MCF 10A (cell line): ENCODE results near the gene AIMP2. TPM values are rescaled to one million over a fixed set of nuclear protein-coding genes. Genes with fewer than 3 reads are reported as not detected.
A peak's percentile ranks its signal among the peaks of the same experiment; 100 is the strongest.

Experiments
- BruUV-seq: library from RNA; stranded (reverse); fragments of 400-500 nt; replicated peaks from 2 replicates; lab custom pipeline; 2021; lab: Mats Ljungman, UMichigan
- CTCF ChIA-PET: fragments of 300-600 bp; sonication (Branson Sonifier 250); formaldehyde crosslinking; extraction: SDS; loops from one replicate; lab custom pipeline; 2021; ENCODE audit warnings: antibody characterized with exemption, inconsistent platforms; lab: Yijun Ruan, JAX
- POLR2A ChIA-PET: fragments of 300-600, 350-650 bp; sonication (Branson Sonifier 250); formaldehyde crosslinking; extraction: SDS; loops from one replicate; lab custom pipeline; 2020; ENCODE audit warnings: antibody characterized with exemption, inconsistent platforms; lab: Yijun Ruan, JAX
- DNase-seq: peaks from one replicate; pipeline ENCODE4 v3.0.0-alpha.2; 2018; ENCODE audit not compliant: unreplicated experiment
- H3K27ac Mint-ChIP-seq: one replicate; pipeline ENCODE4 v1.8.0; 2022; ENCODE audit warnings: mild to moderate bottlenecking, low read depth, mixed read lengths; ENCODE audit not compliant: unreplicated experiment
- H3K27me3 Mint-ChIP-seq: one replicate; pipeline ENCODE4 v1.8.0; 2022; ENCODE audit warnings: mixed read lengths; ENCODE audit not compliant: insufficient read depth, unreplicated experiment
- H3K36me3 Mint-ChIP-seq: one replicate; pipeline ENCODE4 v1.8.0; 2022; ENCODE audit warnings: mild to moderate bottlenecking, moderate library complexity, mixed read lengths; ENCODE audit not compliant: insufficient read depth, unreplicated experiment
- H3K4me1 Mint-ChIP-seq: one replicate; pipeline ENCODE4 v1.8.0; 2022; ENCODE audit warnings: mixed read lengths; ENCODE audit not compliant: insufficient read depth, unreplicated experiment
- H3K4me3 Mint-ChIP-seq: one replicate; pipeline ENCODE4 v1.8.0; 2022; ENCODE audit warnings: mild to moderate bottlenecking, moderate library complexity, mixed read lengths; ENCODE audit not compliant: unreplicated experiment
- H3K9me3 Mint-ChIP-seq: one replicate; pipeline ENCODE4 v1.8.0; 2022; ENCODE audit warnings: mixed read lengths; ENCODE audit not compliant: unreplicated experiment
- CTCF ChIP-seq: fragments of 200-600 bp; IDR thresholded peaks from one replicate; pipeline ENCODE4 v1.8.0; 2022; ENCODE audit warnings: antibody characterized with exemption, mild to moderate bottlenecking; ENCODE audit not compliant: unreplicated experiment
- intact Hi-C: fragments of 100-400 bp; cut with micrococcal nuclease; formaldehyde crosslinking; loops from 2 replicates; pipeline ENCODE4 v1.14.1; 2022
- total RNA-seq: library from RNA; stranded (reverse); gene quantifications from 2 replicates; pipeline ENCODE4 v1.2.3, GENCODE V29; 2022

The AIMP2 gene
- total RNA-seq, 1 experiment from 2014 or later, result 113 TPM

- intact Hi-C loops, result no loop called here
- BruUV-seq, result no TSS peak
- Mint-ChIP-seq H3K27ac (peak overlapping the region; percentile 22), H3K4me3 (no peak overlapping the region), H3K36me3 (peaks cover 100% of the 10 kb centered on the region), H3K4me1 (peaks cover 6% of the 10 kb centered on the region), H3K9me3 (no peaks in the 10 kb centered on the region), H3K27me3 (no peaks in the 10 kb centered on the region)
- no peak for DNase-seq
- POLR2A ChIA-PET, result interaction anchor here (0.6 to 1.3 kb wide), 5 partner anchors 11 to 199 kb away, joined by 3 to 5 read pairs (median 4); partner anchors contain the start of genes AIMP2 and PMS2
- TF ChIP-seq CTCF, result no peak
- CTCF ChIA-PET, result interaction anchor here (0.6 to 0.7 kb wide), 2 partner anchors 138 to 182 kb away, joined by 3 to 4 read pairs; no protein-coding TSS in a partner anchor
Observed at GRCh38 chr7:6020371-6021286, 11.6 kb downstream of the AIMP2 start.

- Mint-ChIP-seq H3K27ac (no peak overlapping the region), H3K4me1 (no peaks in the 10 kb centered on the region), H3K4me3 (no peak overlapping the region), H3K27me3 (no peaks in the 10 kb centered on the region), H3K9me3 (no peaks in the 10 kb centered on the region), H3K36me3 (peaks cover 100% of the 10 kb centered on the region)
- ChIA-PET CTCF (no interaction called here), POLR2A (interaction anchor here (0.7 to 1.5 kb wide), 2 partner anchors 11 to 27 kb away, joined by 3 read pairs; no protein-coding TSS in a partner anchor)
- intact Hi-C loops, result no loop called here
- BruUV-seq, result no TSS peak
- DNase-seq, result no peak
- TF ChIP-seq CTCF, result no peak
Observed at GRCh38 chr7:6022707-6023106, 13.6 kb downstream of the AIMP2 start.

- DNase-seq, result no peak
- Mint-ChIP-seq H3K4me1 (no peaks in the 10 kb centered on the region), H3K4me3 (no peak overlapping the region), H3K27ac (no peak overlapping the region), H3K9me3 (no peaks in the 10 kb centered on the region), H3K27me3 (no peaks in the 10 kb centered on the region), H3K36me3 (peaks cover 100% of the 10 kb centered on the region)
- ChIA-PET POLR2A (interaction anchor here (0.6 to 1.7 kb wide), 6 partner anchors 8 to 115 kb away, joined by 3 to 7 read pairs (median 4); no protein-coding TSS in a partner anchor), CTCF (interaction anchor here (0.5 to 0.9 kb wide), 2 partner anchors 166 to 324 kb away, joined by 3 read pairs; no protein-coding TSS in a partner anchor)
- intact Hi-C loops, result no loop called here
- TSS peak; percentile 82 for BruUV-seq
- no peak for TF ChIP-seq CTCF
Observed at GRCh38 chr7:6023974-6024435, 14.9 kb downstream of the AIMP2 start.
